Subcutaneous adipose tissue (tissue), 4 donors: Measurements from ENCODE around the gene CDADC1. TPM values are rescaled to one million over a fixed set of nuclear protein-coding genes. Genes with fewer than 3 reads are reported as not detected.

Experiments
- CTCF ChIP-seq: fragments of 450-650 bp; IDR thresholded peaks from one replicate; pipeline ENCODE4 v1.5.1; 2016; ENCODE audit warnings: low read depth, mild to moderate bottlenecking, control low read depth, antibody characterized with exemption, moderate library complexity
- total RNA-seq, 4 donors: library from RNA; depleted of rRNA; stranded (reverse); fragments of >200 nt; gene quantifications; one replicate each; pipeline ENCODE4 v1.1.0, GENCODE V29; 2016

The CDADC1 gene
- total RNA-seq, 4 donors from 2014 or later = 7.0 to 11.2 (median 9.5) TPM

GRCh38 chr13:49220856-49221589 is 26.7 kb upstream of the CDADC1 start:
- TF ChIP-seq CTCF = no peak

- no peak for TF ChIP-seq CTCF
Observed at GRCh38 chr13:49221590-49221965, 26.1 kb upstream of the CDADC1 start.

- TF ChIP-seq CTCF = no peak
Observed at GRCh38 chr13:49225223-49226042, 22.3 kb upstream of the CDADC1 start.

- no peak for TF ChIP-seq CTCF
Observed at GRCh38 chr13:49226613-49227012, 21.1 kb upstream of the CDADC1 start.

GRCh38 chr13:49234741-49235140 is 13.0 kb upstream of the CDADC1 start:
- no peak for TF ChIP-seq CTCF

- TF ChIP-seq CTCF = no peak
Observed at GRCh38 chr13:49235856-49236431, 11.8 kb upstream of the CDADC1 start.

GRCh38 chr13:49238621-49239020 is 9.1 kb upstream of the CDADC1 start:
- TF ChIP-seq CTCF = no peak
